Peyer's patch (tissue), 4 donors: ENCODE results near the gene UTP15.

ENCODE experiments used
- POLR2A ChIP-seq, 2 donors: fragments of 450-650 bp; IDR thresholded peaks; one replicate each; pipeline ENCODE4 v1.5.1; 2017; ENCODE audit warnings: antibody characterized with exemption in 2 of 2, mild to moderate bottlenecking in 2 of 2, moderate library complexity in 2 of 2
- TF ChIP-seq, protein P1 (sequence below), 6 experiments: fragments of 450-650 bp in 4 of 6; fragments of 200-600 bp in 2 of 6; sonication (generic) in 1 of 6; IDR thresholded peaks; one replicate each; pipeline ENCODE4 v1.5.1; 2017 to 2019; ENCODE audit warnings: antibody characterized with exemption in 6 of 6, mild to moderate bottlenecking in 3 of 6, moderate library complexity in 1 of 6

DNA sequence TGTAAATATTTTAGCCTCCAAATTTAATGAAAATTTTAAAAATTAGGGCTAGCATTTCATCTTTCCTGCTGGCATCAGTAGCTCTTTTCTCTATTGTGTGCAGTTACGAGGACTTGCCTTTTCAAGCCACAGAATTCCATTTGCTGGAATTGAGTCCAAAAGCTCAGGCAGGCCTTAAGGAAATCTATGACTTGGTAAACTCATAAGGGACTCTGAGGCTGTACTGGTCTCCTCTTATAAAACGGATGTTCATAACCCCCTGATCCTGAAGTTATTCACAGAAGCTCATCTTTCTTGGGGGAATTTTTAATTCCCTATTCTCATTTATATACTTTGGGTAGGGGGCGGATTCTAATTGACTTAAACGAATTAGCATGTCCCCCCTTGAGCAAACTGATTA lies 23.5 kb upstream of the UTP15 start:
- no peak for TF ChIP-seq POLR2A (IDR thresholded peaks at IDR 0.05)
- TF ChIP-seq, protein P1, sequence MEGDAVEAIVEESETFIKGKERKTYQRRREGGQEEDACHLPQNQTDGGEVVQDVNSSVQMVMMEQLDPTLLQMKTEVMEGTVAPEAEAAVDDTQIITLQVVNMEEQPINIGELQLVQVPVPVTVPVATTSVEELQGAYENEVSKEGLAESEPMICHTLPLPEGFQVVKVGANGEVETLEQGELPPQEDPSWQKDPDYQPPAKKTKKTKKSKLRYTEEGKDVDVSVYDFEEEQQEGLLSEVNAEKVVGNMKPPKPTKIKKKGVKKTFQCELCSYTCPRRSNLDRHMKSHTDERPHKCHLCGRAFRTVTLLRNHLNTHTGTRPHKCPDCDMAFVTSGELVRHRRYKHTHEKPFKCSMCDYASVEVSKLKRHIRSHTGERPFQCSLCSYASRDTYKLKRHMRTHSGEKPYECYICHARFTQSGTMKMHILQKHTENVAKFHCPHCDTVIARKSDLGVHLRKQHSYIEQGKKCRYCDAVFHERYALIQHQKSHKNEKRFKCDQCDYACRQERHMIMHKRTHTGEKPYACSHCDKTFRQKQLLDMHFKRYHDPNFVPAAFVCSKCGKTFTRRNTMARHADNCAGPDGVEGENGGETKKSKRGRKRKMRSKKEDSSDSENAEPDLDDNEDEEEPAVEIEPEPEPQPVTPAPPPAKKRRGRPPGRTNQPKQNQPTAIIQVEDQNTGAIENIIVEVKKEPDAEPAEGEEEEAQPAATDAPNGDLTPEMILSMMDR (IDR thresholded peaks at IDR 0.05) = no peak
